Glutamatergic neuron (in vitro differentiated cells): ENCODE measurements around the gene GPR183. TPM values are rescaled to one million over a fixed set of nuclear protein-coding genes. Genes with fewer than 3 reads are reported as not detected.

ENCODE experiments used
- DNase-seq: peaks from one replicate; pipeline ENCODE4 v3.0.0; 2022
- H3K27ac Mint-ChIP-seq: one replicate; pipeline ENCODE4 v1.8.0; 2020; ENCODE audit warnings: mild to moderate bottlenecking, mixed read lengths, inconsistent platforms; ENCODE audit not compliant: unreplicated experiment
- H3K27me3 Mint-ChIP-seq: one replicate; pipeline ENCODE4 v1.8.0; 2020; ENCODE audit warnings: mild to moderate bottlenecking, moderate library complexity, mixed read lengths, inconsistent platforms; ENCODE audit not compliant: unreplicated experiment
- H3K36me3 Mint-ChIP-seq: one replicate; pipeline ENCODE4 v1.8.0; 2020; ENCODE audit warnings: mild to moderate bottlenecking, mixed read lengths, inconsistent platforms; ENCODE audit not compliant: unreplicated experiment
- H3K4me1 Mint-ChIP-seq: one replicate; pipeline ENCODE4 v1.8.0; 2020; ENCODE audit warnings: mild to moderate bottlenecking, low read depth, mixed read lengths, inconsistent platforms; ENCODE audit not compliant: unreplicated experiment
- H3K4me3 Mint-ChIP-seq: one replicate; pipeline ENCODE4 v1.8.0; 2020; ENCODE audit warnings: mild to moderate bottlenecking, mixed read lengths, inconsistent platforms; ENCODE audit not compliant: unreplicated experiment
- H3K9me3 Mint-ChIP-seq: one replicate; pipeline ENCODE4 v1.8.0; 2020; ENCODE audit warnings: mild to moderate bottlenecking, moderate library complexity, mixed read lengths, inconsistent platforms; ENCODE audit not compliant: unreplicated experiment
- total RNA-seq: library from RNA; stranded (reverse); fragmentation: NEBNext Ultra II Directional; extraction: Animal tissue kit (Norgen Biotek cat#: 25700); gene quantifications from one replicate; pipeline ENCODE4 v1.2.1, GENCODE V29; 2021; ENCODE audit not compliant: unreplicated experiment
- TF ChIP-seq, protein P1 (sequence below): fragments of 200-600 bp; sonication (generic); IDR thresholded peaks from one replicate; pipeline ENCODE4 v1.5.0; 2021; ENCODE audit not compliant: partially characterized antibody, unreplicated experiment

The GPR183 gene
- total RNA-seq, 1 donor from 2014 or later: not detected

DNA sequence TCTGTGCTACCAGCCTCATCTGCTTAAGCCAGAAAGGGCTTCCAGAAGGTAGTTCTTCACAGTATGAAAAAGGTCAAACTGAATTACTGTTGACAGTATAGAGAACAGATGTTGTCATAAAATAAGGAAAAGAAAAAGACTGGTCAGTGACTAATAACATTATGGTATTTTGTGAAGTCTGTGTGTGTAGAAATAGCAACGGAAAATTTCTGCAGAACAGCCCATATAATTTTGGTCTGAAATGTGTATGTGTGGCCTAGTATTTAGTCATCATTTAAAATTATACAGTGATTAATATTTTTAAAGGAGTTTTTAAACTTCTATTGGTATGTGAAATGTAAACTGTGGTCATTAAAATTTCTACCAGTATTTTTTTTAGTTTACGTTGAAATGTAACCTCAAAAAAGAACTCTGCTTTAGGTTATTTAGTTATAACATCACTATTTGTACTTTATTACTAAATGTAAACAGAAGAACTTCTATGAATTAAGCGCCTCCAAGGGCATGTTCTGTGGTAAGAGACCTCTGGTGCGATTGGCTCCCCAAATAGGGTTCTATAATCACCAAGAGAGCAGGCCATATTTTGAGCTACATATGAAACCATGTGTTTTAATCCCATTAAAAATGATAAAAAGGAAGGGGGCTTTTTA lies 3.3 kb upstream of the GPR183 start:
- peaks cover 2% of the 10 kb centered on the region for H3K27me3 Mint-ChIP-seq

DNA sequence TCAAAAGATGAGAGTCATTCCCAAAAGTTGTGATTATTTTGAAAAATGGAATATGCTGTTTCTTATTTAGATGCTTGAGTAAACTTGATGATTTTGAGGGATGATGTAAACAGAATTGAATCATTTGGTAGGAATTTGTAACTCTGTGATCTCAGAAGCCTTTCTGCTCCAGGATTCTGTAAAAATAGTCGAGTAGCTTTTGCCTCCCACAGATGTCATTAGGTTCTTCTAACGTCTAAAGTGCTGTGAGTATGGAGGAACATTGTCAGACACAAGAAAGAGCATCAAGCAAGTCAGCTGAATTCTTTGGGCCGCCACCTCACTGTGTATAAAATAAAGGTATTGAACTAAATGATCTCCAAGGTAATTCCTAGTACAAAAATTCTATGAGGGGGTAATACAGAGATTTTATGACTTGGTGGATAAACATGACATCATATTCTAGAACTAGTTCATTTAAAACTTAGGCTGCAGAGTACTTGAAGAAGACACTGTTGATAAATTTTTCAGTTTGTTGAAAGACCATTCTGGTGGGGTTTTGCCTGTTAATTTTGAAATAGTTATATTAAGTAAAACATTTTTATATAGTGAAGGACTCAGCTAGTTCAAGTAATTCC lies 1.4 kb upstream of the GPR183 start:
- Mint-ChIP-seq H3K27me3 (peaks cover 2% of the 10 kb centered on the region), H3K4me1 (peaks cover 9% of the 10 kb centered on the region), H3K9me3 (peaks cover 7% of the 10 kb centered on the region), H3K4me3 (no peak overlapping the region), H3K36me3 (no peaks in the 10 kb centered on the region), H3K27ac (no peak overlapping the region)
- DNase-seq: no peak
- TF ChIP-seq, protein P1, sequence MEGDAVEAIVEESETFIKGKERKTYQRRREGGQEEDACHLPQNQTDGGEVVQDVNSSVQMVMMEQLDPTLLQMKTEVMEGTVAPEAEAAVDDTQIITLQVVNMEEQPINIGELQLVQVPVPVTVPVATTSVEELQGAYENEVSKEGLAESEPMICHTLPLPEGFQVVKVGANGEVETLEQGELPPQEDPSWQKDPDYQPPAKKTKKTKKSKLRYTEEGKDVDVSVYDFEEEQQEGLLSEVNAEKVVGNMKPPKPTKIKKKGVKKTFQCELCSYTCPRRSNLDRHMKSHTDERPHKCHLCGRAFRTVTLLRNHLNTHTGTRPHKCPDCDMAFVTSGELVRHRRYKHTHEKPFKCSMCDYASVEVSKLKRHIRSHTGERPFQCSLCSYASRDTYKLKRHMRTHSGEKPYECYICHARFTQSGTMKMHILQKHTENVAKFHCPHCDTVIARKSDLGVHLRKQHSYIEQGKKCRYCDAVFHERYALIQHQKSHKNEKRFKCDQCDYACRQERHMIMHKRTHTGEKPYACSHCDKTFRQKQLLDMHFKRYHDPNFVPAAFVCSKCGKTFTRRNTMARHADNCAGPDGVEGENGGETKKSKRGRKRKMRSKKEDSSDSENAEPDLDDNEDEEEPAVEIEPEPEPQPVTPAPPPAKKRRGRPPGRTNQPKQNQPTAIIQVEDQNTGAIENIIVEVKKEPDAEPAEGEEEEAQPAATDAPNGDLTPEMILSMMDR: no peak

More for the DNA sequence above, 3.3 kb upstream of the GPR183 start:
- peaks cover 5% of the 10 kb centered on the region for H3K9me3 Mint-ChIP-seq
- H3K36me3 Mint-ChIP-seq: no peaks in the 10 kb centered on the region
- DNase-seq: no peak
- no peaks in the 10 kb centered on the region for H3K4me1 Mint-ChIP-seq
- H3K27ac Mint-ChIP-seq: no peak overlapping the region
- TF ChIP-seq, protein P1: no peak
- H3K4me3 Mint-ChIP-seq: no peak overlapping the region

DNA sequence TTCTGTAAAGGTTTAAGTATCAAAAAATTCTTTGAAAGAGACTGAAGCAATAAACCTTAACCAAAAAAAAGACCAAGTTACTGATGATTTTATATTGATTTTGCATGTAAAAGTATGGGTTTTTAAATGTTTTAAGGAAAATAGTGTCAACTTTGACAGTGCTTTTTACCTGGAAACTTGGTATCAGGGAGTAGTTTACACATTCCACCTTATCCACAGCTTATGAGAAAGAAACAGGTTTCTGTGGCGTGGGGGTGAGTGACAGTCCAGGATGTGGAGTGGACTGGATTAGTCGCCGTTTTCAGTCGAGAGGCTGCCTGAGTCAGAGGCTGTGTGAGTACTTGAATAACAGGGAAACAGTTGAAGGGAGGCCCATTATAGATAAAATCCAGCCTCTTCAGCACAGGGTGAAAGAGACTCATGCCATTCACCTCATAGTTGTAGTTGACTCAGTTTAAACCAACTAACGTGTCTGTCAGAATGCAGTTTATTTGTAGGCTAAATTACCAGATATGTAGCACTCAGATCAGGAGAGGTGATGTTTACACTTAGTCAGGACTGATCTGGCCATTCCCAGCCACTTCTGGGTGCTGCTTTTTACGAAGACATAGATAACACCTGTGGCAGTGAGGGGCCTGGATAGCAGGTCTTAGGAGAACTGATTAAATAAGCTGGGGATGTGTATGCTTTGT lies 595 bp upstream of the GPR183 start:
- H3K36me3 Mint-ChIP-seq: no peaks in the 10 kb centered on the region

DNA sequence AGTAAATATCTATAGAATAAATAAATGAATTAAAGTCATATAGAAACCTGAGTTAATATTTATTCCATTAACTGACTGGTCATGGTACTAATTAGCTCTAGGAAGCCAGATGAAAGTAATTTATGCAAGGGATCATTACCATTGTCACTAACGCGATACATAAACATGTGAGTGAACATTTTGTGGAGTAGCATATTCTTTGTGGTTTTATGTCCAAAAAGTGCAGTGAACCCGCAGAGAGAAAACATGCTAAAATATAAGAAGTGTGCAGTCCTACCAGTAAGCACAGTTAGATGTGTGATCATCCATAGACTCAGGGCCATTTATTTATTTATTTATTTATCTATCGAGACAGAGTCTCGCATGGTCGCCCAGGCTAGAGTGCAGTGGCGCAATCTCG lies 1.6 kb downstream of the GPR183 start:
- H3K4me1 Mint-ChIP-seq: peaks cover 9% of the 10 kb centered on the region
- peaks cover 2% of the 10 kb centered on the region for H3K27me3 Mint-ChIP-seq
- no peak for DNase-seq

More for the DNA sequence above, 595 bp upstream of the GPR183 start:
- no peak overlapping the region for H3K27ac Mint-ChIP-seq
- H3K27me3 Mint-ChIP-seq: peaks cover 2% of the 10 kb centered on the region
- TF ChIP-seq, protein P1: no peak
- peaks cover 7% of the 10 kb centered on the region for H3K9me3 Mint-ChIP-seq
- no peak overlapping the region for H3K4me3 Mint-ChIP-seq
- DNase-seq: no peak
- H3K4me1 Mint-ChIP-seq: peaks cover 9% of the 10 kb centered on the region

More for the DNA sequence above, 1.6 kb downstream of the GPR183 start:
- Mint-ChIP-seq H3K4me3 (no peak overlapping the region), H3K36me3 (no peaks in the 10 kb centered on the region), H3K9me3 (peaks cover 4% of the 10 kb centered on the region), H3K27ac (no peak overlapping the region)
- TF ChIP-seq, protein P1: no peak
